Measurements from ENCODE around the gene DYRK2.
A peak's percentile ranks its signal among the peaks of the same experiment; 100 is the strongest.
"Not testable (repeated sequence)": the region's sequence is repeated elsewhere in the genome, so short reads cannot be mapped to it uniquely, and the experiment has no call there.

Gene DYRK2

DNA sequence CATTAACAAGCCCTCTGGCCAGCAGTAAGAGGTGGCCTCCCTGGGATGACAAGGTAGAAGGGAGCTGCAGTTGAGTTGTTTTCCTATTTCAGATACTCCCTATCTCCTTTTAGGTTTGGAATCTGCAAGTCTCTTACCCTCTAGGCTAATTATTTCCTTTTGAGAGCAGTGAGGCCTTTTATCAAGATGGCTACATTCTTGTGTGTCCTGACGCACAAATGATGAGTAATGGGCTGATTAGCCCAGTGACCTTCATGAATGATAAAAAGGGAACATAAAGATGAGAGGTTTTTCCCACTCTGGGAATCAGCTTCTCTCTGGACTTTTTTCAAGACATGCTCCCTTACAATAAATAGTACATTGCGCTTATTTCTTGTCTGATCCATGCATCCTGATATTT is 22.9 kb downstream of the DYRK2 start:
- no peak for DNase-seq (ENCODE audit: low read depth)

GRCh38 chr12:67671892-67672291 is 23.3 kb downstream of the DYRK2 start:
- DNase-seq (ENCODE audit: low read depth): no peak

GRCh38 chr12:67672507-67672906 is 24.0 kb downstream of the DYRK2 start:
- not testable (repeated sequence) for DNase-seq (ENCODE audit: low read depth)

GRCh38 chr12:67673509-67673908 is 25.0 kb downstream of the DYRK2 start:
- DNase-seq (ENCODE audit: low read depth): not testable (repeated sequence)

GRCh38 chr12:67674417-67674816 is 25.9 kb downstream of the DYRK2 start:
- DNase-seq (ENCODE audit: low read depth): no peak

DNA sequence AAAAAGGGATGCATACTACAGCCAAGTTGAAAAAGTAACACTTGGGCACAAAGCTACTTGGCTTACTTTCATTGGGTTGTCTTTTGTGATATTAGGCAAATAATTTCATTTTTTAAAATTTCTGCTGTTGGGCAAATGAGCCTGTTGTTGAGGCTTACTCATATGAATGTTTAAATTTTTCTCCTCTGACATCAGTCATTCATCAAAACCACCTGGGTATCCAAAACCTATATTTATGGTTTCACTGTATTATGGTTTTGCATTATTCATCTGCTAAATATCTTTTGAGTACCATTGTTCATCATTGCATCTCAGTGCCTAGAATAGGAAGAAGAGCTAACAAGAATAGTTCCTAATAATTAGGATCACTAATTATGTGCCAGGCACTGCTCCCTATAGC is 28.1 kb downstream of the DYRK2 start:
- no peak for DNase-seq (ENCODE audit: low read depth)

- no peak for DNase-seq (ENCODE audit: low read depth)
Measured at GRCh38 chr12:67677166-67677565, 28.6 kb downstream of the DYRK2 start.

GRCh38 chr12:67681105-67681778 is 32.7 kb downstream of the DYRK2 start:
- DNase-seq (ENCODE audit: low read depth): no peak

DNA sequence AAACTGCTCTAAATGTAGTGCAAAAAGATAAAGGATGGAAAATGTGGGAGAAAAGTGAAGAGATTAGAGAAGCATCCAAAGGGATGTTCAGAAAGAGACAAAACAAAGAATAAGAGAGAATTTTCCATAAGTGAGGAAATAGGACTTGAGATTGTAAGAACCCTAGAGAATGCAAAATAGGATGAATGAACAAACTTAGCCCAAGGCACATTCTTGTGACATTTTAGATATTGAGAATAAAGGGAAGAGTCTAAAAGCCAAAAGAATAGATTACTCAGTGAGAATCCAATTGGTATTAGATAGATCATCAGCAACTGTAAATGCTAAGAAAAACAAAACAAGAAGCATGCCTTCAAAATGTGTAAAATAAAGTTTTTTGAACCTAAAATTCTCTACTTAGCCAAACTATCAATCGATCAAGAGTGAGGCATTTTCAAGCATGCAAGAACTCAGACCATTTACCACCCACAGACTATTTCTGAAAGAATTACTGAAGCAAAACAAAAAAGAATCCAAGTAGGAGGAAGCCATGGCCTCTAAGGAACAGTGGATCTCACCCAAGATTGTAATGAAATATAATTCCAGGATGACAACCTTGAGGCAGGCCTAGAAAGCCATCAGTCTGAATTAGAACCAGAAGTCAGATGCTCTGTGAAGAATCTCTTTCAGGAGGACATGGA is 33.5 kb downstream of the DYRK2 start:
- DNase-seq (ENCODE audit: low read depth): no peak

DNA sequence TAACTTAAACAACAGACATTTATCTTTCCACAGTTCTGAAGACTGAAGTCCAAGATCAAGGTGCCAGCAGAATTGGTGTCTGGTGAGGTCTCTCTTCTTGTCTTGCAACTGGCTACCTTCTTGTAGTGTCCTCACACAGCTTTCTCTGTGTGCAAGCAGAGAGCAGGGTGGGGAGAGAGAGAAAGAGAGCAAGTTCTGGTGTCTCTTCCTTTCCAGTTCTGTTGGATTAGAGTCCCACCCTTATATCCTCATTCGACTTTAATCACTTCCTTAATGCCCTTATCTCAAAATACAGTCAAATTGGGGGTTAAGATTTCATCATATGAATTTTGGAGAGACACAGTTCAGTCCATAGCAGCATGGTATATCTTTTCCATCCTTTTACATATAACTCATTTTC is 40.8 kb downstream of the DYRK2 start:
- DNase-seq (ENCODE audit: low read depth): no peak

DNA sequence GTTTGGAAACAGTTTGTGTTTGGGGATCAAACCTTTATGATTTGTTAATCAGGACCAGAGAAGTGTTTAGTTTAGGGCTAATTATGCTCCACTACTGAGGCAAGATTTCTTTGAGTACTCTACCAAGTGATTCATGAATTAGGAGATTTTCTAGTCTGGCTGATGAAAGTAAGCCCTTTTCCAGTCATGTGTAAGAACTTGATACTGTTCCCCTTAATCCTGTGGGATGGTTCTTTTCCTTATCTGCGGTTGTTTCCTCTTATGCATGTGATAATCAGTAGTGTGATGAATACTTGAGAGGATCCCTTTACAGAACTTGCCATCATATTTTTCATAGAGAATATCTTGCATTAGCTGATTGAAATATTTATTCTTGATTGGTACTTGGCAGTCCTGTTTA is 42.1 kb downstream of the DYRK2 start:
- DNase-seq (ENCODE audit: low read depth): no peak

DNA sequence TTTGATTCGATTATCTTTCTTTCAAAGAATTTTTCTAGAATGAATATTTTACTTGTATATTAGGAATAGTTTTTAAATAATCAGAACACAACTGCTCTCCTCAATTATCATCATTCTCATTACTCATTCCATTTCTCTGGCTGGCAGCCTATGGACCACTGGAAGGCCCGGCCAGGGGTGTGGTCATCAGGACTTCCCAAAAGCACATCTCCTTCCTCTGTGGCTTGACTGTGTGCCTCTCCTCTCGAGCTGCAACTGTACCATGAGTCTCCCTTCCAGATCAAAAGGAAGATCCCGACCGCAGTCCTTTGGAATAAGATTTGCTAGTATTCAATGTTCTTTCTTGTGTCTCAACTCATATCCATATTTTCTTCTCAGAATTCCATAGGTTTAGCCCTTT is 42.7 kb downstream of the DYRK2 start:
- DNase-seq (ENCODE audit: low read depth): no peak

DNA sequence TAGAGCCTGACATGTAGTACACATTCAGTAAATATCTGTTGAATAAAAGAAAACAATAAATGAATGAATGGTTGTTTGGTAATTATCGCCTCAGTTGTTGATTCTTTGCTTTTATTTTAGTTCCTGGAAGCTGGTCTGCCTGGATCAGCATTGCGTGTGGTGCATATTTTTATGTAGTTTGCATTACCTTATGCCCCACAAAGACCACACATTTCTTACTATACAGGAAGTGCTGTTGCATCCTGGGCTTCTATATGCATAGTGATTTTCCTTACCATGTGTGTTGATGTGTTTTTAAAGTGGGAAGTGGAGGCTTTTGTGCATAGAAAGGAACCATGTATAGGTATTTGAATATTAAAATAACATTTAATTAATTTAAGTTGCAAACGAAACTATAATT is 43.6 kb downstream of the DYRK2 start:
- DNase-seq (ENCODE audit: low read depth): no peak

DNA sequence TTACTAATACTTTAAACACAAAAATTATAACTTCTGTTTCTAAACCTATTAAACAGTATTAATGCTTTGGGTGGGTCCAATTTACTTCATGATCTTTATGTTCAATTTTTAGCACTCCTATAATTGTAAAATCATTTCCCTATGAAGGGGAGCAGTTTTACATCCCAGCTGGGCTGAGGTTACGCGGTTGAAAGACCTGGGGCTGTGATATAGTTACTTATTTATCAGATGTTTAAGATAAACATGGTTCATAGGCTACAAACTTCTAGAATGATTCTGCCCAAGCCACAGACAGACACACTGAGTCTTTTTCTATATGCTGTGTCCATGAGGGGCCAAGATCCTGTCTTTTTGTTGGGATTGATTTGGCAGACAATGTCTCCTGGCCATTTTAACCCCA is 44.4 kb downstream of the DYRK2 start:
- DNase-seq (ENCODE audit: low read depth): no peak

DNA sequence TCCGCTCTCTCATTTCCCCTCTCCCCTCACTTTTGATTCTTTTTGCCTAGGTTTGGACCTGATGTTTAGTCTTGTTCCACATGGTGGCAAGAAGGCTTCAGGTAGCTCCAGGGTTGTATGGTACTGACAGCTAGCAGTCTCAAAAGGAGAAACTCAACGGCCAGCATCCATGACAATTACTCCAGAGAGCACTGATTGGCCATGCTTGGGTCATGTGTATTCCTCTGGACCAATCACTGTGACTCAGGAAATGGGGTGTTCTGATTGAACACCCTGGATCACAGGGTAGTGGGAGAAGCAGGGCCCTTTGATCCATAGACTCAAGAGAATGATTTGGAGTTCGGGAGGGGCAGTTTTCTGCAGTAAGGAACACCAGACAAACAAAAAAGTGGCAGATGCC is 45.3 kb downstream of the DYRK2 start:
- no peak for DNase-seq (ENCODE audit: low read depth)

- no peak for DNase-seq (ENCODE audit: low read depth)
Measured at GRCh38 chr12:67694306-67694900, 45.9 kb downstream of the DYRK2 start.

DNA sequence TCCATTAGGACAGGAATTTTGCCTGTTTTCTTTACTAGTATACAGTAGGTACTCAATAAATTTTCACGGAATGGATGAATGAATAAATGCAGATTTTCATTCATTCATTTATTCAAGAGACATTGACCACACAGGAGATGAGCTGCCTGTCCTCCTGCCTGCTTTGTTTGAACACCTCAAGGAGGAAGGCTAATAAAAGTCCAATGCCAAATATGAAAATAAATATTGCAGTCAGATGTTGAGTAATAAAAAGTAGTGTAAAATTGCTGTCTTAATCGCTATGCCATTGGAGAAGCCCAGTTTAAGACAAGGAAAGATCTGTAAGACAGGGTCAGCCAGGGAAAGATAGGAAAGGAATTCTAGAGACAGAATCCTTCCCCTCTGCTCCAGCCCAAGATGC is 47.4 kb downstream of the DYRK2 start:
- no peak for DNase-seq (ENCODE audit: low read depth)

- no peak for DNase-seq (ENCODE audit: low read depth)
Measured at GRCh38 chr12:67697443-67697842, 48.9 kb downstream of the DYRK2 start.

DNA sequence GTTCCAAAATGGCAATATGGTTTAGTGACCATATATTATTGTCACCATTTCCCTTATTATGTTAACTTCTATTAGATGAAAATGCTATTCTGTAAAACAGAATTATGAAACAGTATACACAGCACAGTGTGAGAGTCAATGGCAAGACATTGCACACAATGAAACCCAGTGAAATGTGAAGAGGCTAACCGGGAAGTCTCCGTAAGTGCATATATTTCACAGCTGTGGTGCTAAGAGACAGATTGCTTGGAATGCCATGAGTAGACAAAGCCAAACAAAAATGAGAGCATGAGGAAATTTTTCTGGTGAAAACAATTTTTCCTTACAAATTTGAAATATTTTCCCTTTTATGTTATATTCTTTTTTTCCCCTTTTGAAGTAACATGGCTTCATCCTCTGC is 49.4 kb downstream of the DYRK2 start:
- no peak for DNase-seq (ENCODE audit: low read depth)

DNA sequence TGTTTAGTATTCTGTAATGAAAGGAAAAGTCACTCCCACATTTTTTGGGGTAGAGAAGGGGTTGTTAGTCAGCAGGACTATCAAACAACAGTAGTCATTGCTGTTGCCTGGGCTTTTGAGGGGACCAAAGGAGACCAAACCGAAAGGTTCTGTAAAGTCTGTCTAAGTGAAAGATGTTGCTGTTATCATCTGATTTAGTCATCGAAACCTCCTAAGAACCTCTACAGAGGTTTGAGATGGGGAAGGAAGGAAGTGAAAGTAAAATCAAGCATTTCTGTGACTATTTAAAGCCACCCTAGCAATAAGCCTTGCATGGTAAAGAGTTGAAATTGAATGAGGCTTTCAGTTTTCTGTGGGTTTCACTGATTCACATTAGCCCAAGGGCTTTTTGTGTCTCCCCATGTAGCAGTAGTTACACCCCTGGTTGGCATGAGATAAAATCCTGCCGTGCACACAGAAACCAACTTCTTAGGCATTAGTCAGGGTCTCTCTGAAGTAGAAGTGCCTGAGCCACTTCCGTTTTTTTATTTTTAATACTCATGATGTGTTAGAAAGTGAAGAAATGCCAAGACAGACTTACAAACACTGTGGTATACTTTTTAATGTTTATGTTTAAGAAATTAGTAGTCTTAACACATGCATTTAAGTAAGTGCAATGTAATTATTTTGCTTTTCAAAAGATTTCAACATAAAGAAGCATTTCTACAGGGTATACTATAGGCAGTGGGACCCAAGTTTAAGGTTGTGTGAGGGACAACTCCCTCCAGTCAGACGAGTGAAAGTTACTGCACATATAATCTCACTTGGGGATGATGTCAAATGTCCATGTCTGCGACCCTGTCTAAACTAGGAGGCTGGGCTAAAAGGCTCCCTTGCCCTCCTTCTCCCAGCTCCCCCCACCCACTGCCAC is 50.4 kb downstream of the DYRK2 start:
- DNase-seq (ENCODE audit: low read depth): peak; percentile 18

DNA sequence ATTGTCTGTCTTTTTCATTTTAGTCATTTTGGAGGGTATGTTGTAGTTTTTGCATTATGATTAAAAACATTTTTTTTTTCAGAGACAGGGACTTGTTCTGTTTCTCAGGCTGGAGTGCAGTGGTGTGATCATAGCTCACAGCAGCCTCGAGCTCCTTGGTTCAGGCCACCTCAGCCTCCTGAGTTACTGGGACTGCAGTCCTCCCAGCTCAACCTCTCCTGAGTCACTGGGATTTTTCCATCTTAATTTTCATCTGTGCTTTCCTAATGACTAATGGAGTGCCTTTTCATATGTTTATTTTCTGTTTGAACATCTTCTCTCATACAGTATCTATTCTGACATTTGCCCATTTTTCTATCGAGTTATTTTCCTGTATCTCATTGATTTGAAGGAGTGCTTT is 52.6 kb downstream of the DYRK2 start:
- no peak for DNase-seq (ENCODE audit: low read depth)

GRCh38 chr12:67702136-67702535 is 53.6 kb downstream of the DYRK2 start:
- no peak for DNase-seq (ENCODE audit: low read depth)

- DNase-seq (ENCODE audit: low read depth): no peak
Measured at GRCh38 chr12:67704071-67704470, 55.5 kb downstream of the DYRK2 start.
